Measurements from ENCODE around the gene ZPBP.

DNA sequence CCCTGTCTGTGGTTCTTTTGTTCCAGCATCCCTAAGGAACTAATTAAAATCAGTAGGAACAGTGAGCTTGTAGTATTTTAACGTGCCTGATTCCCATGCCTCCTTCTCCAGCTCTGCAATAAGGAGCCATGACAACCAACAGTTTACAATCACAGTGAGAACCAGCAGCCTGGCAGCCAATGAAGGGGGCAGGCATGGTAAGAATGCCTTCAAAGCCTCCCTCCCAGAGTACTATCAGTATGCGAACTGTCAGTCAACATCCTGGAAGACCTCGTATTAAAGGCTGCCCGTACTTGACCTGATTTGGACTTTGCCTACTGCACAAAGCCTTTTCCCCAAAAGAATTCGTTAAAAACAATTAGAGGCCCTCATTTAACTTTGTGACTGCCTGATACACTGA lies 7.7 kb downstream of the ZPBP start:
- TF ChIP-seq, protein P1, sequence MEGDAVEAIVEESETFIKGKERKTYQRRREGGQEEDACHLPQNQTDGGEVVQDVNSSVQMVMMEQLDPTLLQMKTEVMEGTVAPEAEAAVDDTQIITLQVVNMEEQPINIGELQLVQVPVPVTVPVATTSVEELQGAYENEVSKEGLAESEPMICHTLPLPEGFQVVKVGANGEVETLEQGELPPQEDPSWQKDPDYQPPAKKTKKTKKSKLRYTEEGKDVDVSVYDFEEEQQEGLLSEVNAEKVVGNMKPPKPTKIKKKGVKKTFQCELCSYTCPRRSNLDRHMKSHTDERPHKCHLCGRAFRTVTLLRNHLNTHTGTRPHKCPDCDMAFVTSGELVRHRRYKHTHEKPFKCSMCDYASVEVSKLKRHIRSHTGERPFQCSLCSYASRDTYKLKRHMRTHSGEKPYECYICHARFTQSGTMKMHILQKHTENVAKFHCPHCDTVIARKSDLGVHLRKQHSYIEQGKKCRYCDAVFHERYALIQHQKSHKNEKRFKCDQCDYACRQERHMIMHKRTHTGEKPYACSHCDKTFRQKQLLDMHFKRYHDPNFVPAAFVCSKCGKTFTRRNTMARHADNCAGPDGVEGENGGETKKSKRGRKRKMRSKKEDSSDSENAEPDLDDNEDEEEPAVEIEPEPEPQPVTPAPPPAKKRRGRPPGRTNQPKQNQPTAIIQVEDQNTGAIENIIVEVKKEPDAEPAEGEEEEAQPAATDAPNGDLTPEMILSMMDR (IDR thresholded peaks at IDR 0.05) = no peak
- TF ChIP-seq POLR2A (IDR thresholded peaks at IDR 0.05) = no peak

All from testis (tissue), 2 donors.